ENCODE measurements around the gene RNU1-3.
"Not testable (repeated sequence)": the region's sequence is repeated elsewhere in the genome, so short reads cannot be mapped to it uniquely, and the experiment has no call there.

DNA sequence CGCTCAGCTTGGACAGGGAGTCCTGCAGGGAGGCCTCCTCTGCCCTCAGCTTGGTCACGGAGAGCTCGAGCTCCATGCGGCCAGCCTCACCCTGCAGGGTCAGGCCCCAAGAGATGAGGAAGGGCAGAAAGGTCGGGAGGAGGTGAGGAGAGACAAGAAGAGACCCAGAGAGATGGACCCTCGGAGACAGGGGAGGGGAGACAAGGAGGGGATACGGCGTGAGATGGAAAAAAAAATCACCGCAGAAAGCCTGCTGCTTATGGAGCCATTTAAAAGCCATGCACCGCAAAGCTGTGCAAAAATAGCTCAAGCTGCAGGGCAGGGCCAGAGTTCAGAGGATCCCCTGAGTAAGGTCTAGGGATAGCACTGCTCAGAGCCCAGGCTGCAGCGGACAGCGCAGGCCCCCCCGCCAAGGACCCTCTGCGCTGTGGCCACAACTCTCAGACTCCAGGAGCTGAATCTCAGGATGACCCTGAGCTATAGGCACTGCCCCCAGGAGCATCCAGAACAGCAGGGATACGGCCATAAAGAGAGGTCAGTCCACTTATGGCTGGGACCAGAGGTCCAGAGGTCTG is 40.3 kb downstream of the RNU1-3 start:
- TF ChIP-seq, protein P1, sequence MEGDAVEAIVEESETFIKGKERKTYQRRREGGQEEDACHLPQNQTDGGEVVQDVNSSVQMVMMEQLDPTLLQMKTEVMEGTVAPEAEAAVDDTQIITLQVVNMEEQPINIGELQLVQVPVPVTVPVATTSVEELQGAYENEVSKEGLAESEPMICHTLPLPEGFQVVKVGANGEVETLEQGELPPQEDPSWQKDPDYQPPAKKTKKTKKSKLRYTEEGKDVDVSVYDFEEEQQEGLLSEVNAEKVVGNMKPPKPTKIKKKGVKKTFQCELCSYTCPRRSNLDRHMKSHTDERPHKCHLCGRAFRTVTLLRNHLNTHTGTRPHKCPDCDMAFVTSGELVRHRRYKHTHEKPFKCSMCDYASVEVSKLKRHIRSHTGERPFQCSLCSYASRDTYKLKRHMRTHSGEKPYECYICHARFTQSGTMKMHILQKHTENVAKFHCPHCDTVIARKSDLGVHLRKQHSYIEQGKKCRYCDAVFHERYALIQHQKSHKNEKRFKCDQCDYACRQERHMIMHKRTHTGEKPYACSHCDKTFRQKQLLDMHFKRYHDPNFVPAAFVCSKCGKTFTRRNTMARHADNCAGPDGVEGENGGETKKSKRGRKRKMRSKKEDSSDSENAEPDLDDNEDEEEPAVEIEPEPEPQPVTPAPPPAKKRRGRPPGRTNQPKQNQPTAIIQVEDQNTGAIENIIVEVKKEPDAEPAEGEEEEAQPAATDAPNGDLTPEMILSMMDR (IDR thresholded peaks at IDR 0.05), result not testable (repeated sequence)
- TF ChIP-seq POLR2A (IDR thresholded peaks at IDR 0.05), result not testable (repeated sequence)

All from esophagus squamous epithelium (tissue), 4 donors.